NT2/D1 (cell line): ENCODE measurements around the gene ERC1.

Experiments used
- YY1 ChIP-seq: IDR thresholded peaks from 2 replicates; pipeline ENCODE4 v1.6.1; 2011; ENCODE audit not compliant: insufficient read length, insufficient read depth
- ZNF274 ChIP-seq: IDR thresholded peaks from 2 replicates; pipeline ENCODE4 v1.6.1; 2011; ENCODE audit warnings: mild to moderate bottlenecking, low read depth, low read length

GRCh38 chr12:1424674-1425395, 433.8 kb downstream of the ERC1 start:
- no peak for TF ChIP-seq ZNF274
- TF ChIP-seq YY1: no peak
